RPMI7951 (cell line): Measurements from ENCODE around the gene RNU1-4. TPM values are rescaled to one million over a fixed set of nuclear protein-coding genes. Genes with fewer than 3 reads are reported as not detected.

ENCODE experiments used
- total RNA-seq: library from RNA; depleted of rRNA; stranded (reverse); fragments of >200 nt; shearing (Covaris generic); gene quantifications from 2 replicates; pipeline ENCODE4 v1.2.3, GENCODE V29; 2014; rRNA removed

RNU1-4 gene
- total RNA-seq, 1 experiment from 2014 or later: under 0.01 TPM

Other genes with a start within 250 kb of the RNU1-4 start
- gene RNU1-1, start 226.2 kb upstream of the RNU1-4 start, total RNA-seq: under 0.01 TPM in 1 of 2 replicates, not detected in the other
- 13.4 and 18.9 TPM in 2 replicates for gene NBPF1, start 127.0 kb upstream of the RNU1-4 start, total RNA-seq
- gene RNU1-3, start 73.6 kb upstream of the RNU1-4 start, total RNA-seq: under 0.01 TPM in 1 of 2 replicates, not detected in the other
- gene RNU1-2, start 155.5 kb downstream of the RNU1-4 start, total RNA-seq: under 0.01 TPM in 1 of 2 replicates, not detected in the other
- 5.4 and 5.6 TPM in 2 replicates for gene CROCC, start 181.4 kb downstream of the RNU1-4 start, total RNA-seq
- gene MFAP2, start 240.1 kb downstream of the RNU1-4 start, total RNA-seq: 14.5 and 16.9 TPM in 2 replicates